NCI-H446 (cell line): ENCODE measurements around the gene RTP5.

Source experiments
- DNase-seq, 2 experiments: peaks; one replicate each; lab custom pipeline; 2025; lab: John Stamatoyannopoulos, UW

Gene RTP5

DNA sequence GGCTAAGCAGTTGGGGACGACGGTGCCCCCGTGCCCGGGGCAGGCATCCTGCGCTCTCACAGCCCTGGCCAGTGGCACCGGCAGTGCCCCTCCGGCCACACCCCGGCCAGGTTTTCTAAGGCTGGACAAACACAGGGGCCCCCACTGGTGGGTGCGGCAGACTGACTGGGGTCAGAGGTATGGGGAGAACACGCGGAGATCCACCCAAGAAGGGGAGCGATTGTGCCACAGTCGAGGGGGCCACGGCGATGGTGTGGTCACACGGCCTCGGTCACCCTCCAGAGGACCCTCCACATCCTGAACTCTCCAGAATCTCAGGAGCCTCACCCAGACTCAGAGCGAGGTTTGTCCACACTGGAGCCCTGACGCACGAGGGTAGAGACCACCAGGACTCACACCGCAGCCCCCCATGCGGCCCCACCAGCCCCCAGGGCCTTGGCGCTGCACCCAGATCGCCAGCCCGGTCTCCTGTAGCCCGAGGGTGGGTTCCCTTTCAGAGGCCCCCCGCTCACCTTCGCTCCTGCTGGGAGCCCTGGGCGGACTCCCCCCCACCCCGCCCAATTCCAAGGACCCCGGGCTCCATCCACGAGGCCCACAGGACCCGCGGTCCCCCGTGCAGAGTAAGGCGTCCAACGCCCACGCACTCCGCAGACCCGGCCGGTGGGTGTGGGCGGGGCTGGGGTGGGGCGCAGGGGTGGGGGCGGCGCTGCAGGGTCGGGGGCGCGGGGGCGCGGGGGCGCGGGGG lies 26.0 kb upstream of the RTP5 start:
- no peak for DNase-seq

DNA sequence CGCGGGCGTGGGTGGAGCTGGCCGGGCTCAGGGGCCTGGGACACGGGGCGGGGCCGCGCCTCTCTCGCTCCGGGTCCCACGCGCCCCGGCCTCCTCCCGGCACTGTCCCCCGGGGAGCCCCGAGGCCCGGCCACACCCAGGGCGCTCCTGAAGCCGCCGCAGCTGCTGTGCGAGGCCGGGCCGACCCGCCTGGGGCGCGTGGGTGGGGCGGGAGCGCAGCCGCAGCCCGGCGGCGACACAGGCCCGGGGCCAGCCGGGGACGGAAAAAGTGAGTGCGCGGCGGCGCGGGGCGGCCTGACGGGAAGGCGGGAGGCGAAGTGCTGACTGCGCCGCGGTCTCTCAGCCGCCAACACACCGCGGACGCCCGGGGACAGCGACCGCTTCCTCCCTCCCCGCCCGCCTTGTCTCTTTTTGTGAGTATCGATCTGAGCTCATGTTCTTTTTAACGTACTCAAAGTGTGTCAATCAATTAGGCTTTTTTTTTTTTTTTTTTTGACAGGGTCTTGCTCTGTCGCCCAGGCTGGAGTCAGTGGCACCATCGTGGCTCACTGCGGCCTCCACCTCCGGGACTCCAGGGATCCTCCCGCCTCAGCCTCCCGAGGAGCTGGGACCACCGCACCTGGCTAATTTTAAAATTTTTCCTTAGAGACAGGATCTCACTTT lies 25.3 kb upstream of the RTP5 start:
- DNase-seq: no peak

DNA sequence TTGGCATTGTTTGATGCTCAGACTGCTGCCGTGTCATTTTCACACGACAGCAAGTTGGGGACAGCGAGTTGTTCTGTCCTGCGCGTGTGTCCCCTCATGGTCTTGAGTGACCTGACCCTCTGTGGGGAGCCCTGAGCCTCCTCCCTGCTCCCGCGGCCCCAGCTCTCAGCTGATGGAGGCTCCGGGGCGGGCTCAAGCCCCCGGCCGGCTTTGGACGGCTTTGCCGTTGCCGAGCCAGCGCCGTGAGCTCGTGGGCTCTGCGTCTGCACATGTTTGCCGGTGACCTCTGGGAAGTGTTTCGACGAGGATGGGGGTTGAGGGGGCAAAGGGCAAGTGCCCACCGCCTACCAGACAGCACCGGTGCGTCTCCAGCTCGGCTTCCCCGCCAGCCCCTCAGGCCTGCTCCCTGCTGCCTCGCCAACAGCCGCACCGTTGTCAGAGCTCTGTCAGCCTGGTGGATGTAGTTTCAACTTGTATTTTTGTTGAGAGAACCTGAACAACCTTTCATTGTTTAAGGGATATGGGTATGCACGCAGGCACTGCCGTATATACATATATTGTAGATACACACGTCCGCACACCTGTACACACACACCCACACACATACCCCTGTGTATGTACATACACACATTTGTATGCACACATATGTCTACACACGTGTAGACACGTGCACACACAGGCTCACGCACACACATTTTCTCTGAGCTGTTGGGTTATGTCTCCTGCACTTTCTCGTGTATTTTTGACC lies 24.5 kb upstream of the RTP5 start:
- DNase-seq: no peak

DNA sequence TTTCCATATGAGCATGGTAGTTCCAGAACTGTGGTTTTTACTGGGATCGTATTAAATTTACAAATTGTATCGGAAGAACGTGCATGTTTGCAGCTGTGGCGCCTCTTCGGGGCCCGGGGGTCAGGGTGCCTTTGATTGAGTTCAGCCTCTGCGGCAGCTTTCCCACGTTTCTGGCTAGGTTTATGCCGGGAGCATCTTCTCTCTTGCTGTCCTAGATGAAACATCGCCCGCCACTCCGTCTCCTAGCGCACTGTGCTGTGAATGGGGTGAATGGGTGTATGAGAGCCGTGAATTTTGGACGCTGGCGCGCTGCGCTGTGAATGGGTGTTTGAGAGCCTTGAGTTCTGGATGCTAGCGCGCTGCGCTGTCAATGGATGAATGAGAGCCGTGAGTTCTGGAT lies 23.1 kb upstream of the RTP5 start:
- no peak for DNase-seq

DNA sequence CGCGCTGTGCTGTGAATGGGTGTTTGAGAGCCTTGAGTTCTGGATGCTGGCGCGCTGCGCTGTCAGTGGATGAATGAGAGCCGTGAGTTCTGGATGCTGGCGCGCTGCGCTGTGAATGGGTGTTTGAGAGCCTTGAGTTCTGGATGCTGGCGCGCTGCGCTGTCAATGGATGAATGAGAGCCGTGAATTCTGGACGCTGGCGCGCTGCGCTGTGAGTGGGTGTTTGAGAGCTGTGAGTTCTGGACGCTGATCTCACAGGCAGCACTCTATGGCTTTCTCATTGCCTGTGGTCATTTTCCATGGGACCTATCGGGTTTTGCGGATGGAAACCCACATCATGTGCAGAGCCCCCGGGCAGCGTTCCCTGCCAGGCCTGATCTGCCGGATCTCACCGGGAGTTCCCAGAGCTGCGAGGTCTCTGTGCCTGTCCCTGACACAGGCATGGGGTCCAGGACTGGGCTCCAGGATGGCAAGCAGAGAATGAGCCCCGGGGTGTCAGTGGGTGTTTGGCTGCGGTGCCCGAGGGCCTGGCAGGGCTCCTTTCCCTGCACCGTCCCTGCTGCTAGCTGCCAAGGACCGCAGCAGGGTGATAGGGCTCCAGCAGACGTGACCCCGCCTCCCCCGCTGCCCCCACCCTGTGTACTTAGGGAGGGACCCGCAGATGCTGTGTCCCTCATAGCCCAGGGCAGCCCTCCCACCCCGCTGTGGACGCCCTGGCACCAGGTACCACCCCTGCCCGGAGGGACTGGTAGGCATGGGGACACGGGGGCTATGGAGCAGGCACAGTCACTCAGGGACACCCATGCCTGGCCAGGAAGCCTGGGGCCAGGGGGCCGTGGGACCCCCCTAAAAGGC lies 20.5 kb upstream of the RTP5 start:
- DNase-seq: no peak

DNA sequence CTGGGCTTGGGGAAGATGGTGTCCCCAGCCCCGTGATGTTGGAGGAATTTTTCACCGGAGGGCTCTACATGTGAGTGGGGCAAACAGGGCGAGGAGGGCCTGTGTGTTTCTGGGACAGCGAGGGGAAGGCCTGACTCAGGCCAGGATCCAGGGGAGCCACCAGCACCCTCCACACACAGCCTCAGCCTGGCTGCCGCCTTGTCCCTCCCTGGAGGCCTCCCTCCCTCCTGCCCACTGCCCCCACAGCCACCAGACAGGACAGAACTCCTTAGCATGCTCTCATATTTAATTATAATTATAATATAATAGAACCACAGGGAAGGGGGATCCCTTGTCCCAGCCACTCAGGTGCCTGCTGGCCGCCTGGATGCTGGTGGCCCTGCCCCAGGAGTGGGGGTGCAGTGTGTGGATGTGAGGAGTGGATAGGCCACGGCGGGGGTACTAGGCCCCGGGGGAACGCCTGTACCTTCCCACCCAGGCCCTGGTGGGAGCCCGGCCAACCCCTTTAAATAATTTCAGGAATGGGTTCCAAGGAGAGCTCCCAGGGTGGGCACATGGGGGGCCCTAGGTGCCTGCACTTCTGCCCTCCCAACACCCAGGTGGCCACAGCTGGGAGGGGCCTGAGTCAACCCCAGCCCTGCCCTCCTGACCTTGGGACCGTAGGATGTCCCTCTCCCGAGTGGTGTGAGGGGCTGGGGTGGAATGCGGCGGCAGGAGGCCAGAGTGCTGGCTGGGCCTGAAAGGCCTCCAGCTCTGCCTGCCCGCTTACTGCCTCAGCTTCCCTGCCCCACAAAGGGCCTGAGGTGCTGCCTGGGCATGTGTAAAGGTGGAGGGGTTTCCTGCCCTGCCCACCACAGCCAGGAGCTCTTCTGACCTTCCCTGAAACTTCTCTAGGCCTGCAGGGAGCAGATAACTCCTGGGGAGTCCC lies 19.6 kb upstream of the RTP5 start:
- DNase-seq: no peak

DNA sequence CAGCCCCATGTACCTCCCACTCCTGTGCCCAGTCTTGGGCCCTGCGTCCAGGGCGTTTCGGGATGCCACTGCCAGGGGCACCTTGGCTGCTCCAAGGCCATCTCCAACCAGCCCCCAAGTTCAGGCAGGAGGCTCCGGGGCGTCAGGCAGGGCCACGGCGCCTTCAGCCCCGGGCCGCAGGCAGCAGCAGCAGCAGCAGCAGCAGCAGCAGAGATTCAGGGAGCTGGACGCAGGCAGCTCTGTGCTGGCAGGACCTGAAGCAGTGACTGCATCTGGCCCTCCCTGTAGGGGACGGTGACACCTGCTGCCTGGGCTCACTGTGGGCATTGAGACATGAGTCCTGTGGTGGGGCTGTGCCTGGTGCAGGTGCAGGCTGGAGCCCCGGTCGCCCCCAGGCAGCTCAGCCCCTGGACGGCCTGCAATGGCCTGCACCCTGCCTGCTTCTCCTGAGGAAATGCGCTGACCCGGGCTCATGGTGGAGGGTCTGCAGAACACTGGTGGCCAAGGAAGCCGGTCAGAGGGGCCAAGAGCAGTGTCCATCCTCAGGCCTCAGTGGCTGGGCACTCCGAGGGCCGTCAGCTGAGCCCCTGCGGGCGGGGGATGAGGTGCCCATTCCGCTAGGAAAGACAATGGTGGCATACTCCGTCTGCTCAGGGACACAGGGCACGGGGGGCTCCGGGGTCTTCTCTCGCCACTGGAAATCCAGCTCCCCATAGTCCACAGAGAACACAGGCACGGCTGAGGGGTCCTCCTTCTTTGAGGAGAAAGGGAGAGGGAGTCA lies 18.8 kb upstream of the RTP5 start:
- no peak for DNase-seq

DNA sequence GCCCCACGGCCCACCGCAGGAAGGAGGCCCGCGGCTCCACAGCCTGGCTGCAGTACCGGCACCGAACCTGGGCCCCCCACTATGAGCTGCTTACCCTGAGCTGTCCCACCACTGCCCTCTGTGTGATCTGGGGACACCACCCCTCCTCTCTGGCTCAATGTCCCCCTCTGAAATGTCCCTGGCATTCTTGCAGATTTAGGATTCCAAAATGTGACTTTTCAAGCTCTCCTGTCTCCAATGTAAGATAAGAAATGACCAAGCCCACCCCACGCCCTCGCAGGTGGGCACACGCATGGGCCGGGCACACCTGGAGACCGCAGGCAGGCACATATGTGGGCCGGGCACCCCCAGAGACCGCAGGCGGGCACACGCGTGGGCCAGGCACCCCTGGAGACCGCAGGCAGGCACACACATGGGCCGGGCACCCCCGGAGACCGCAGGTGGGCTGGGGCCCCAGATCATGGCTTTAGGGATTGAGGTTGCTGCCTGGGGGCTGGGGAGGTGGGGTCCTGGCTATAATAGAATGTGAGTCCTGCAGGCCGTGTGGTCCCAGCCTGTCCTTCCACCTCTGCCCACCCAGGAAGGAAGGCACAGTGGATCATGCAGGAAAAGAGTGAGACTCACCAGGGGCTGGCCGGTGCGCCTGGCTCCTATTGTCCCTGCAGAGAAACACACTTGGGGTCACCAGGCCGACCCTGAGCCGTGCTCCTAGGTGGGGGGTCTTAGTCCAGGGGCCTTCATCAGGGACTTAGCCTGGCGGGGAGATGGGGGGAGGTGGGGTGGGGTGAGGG lies 18.0 kb upstream of the RTP5 start:
- no peak for DNase-seq

DNA sequence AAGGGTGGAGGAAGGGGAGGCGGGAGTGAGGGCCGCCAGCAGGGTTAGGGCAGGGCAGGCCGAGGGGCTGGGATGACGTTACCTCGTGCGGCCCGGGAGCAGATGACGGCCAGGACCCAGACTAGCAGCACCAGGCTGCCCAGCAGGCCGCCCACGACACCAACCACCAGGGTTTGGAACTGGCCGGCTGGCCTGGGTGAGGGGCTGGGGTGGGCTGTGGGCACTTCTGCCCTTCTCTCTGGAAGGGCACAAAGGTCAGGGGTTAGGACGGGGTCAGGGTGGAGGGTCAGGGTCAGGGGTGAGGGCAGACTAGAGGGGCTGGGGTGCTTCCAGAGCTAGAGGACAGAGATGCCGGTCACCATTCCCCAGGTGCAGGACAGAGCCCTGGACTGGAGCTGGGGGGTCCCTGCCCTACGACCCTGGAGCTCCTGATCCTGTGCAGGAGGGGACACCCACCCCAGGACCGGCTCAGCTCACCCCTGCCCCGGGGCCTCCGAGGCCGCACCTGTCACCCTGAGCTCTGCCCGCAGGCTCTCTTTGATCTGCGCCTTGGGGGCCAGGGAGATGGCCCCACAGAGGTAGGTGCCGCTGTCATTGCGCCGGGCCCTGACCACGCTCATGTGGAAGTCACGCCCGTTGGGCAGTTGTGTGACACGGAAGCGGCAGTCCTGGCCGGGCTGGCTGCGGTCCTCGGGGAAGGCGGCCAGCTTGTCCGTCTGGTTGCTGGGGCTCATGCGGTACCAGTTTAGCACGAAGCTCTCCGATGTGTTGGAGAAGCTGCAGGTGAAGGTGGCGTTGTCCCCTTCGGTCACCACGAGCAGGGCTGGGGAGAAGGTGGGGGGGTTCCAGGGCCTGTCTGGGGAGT lies 17.2 kb upstream of the RTP5 start:
- no peak for DNase-seq

DNA sequence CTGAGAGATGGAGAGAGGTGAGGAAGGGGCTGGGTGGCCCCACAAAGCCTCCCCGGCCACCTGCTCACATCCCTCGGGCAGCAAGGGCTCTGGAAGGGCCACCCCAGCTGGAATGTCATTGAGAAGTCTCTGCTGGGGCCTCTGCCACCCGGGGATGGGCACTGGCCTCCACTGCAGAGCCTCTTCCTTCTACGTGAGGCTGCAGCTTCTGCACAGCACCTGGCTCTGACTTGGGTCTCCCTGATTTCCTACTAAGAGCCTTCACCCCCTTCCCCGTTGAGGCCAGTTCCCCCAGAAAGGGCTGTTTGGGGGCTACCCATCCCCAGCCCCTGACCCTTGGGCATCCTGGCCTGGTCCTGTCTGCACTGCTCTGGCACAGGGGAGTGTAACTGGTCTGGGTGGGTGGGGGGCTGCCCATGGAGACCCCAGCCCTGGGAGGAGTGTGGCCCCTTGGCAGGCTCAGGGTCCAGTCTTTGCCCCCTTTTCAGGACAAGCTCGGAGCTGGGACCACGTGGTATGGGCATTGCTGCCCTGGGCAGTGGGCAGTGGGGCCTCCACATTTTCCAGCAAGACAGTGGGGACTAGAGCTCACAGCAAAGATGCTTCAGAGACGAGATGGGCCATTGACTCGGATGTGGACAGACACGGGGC lies 16.4 kb upstream of the RTP5 start:
- no peak for DNase-seq

DNA sequence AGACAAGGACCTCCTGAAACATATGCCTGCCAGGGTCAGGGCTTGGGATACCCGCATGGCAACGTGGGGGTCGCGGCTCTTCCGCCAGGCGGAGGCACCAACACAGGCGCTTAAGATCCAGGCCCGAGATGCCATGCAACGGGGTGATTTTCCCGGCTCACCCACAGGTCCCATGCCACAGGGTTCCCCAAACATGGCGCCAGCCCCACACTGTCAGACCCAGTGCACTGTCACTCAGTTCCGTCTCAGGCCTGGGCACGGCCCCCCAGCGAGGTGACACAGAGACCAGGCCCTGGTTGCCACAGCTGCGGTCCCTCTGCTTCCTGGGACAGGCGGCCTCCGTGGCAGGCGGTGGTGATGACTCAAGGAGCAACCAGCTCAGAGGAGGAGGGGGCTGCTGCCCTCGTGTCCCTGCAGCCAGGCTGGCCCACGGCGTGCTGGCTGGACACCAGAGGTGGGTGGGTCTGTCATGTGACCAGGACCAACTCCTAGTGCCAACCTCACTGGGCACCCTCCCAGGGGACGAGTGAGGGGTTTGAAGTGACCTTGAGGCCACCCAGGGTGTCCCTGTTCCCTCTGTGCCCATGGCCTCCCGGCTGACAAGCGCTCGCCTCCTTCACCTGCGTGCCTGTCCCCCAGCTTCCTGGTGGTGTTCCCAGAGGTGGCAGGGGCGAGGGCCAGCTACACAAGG lies 15.7 kb upstream of the RTP5 start:
- no peak for DNase-seq

DNA sequence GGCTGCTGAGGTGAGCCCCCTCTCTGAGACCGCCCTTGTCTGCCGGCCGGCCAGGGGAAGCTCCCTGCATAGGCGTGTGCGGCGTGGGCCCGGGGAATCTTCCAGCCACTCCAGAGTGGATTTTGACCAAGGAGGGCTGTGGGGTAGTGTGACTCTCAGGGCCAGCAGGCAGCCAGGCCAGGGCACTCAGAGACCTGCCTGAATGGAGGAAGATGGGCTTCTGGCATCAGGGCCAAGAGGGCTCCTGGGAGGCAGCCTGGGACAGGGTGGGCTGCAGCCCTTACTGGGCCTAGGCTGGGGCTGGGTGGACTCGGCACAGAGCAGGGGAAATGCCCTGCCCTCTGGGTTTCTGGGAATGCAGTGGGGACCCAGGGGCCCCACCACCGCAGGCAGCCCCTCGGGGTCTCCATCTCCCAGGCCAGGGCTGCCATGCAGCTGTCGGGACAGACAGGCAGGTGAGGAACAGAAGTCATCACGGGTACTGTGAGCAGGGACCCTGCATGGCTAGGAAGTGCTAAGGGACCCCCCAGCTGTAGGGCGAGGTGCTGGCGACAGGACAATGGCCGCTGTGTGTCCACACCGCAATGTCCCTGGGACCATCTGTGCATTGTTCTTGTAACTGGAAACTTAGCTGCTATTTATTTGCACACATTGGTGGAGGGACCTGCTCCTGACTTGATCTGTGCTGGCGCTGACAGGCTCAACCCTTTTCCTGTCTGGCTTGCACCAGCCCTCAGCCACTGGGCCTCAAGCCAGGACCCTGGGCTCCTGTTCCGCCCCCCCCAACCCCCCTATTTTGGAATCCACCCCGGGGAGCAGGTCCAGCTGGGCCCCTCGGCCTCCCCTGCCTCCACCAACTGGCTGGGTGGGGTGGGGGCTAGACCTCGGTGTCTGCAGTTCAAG lies 14.9 kb upstream of the RTP5 start:
- no peak for DNase-seq

DNA sequence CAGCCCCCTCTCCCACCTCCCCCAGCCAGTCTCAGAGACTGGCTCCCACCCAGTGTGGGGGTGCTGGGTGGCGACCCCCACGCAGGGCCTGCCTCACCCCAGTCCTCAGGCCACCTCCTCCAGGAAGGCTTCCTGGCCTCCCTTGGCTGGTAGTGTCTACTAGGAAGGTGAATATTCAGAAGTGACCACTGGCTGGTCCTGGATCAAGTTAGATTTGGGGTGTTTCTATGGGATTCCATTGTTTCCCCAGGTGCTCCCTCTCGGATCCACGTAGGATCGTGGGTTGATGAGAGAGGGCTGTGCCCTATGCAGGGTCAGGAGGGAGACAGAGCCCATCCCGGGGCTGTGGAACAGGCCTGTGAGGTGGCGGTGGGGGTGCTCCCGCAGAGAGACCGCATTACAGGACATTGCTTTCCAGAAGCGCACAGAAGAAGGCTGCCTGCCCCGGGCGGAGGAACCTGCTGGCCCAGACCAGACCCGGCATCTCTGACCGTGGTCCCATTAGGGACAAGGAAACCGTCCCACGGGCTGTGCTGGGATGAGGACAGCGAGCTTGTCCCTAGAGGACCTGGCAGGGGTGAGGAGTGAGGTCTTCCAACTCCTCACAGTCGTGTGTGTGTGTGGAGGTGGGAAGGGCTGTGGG lies 14.2 kb upstream of the RTP5 start:
- no peak for DNase-seq

DNA sequence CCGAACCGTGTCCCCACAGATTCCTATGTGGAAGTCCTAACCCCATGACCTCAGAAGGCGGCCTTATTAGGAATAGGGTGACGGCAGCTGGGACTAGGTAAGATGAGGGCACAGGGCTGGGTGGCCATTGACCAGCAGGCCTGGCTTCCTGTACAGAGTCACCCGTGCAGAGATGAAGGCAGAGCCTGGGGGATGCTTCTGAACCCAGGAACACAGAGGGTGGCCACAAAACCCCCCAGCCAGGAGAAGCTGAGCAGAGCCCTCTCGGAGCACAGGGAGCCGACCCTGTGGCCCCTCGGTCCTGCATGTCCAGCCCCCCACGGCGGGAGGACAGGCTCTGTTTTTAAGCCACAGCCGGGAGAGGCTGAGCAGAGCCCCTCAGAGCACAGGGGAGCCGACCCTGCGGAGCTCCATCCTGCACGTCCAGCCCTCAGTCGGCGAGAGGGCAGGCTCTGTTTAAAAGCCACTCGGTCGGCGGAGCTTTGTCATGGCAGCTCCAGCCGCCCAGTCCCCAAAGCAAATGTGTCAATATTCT lies 13.6 kb upstream of the RTP5 start:
- no peak for DNase-seq

DNA sequence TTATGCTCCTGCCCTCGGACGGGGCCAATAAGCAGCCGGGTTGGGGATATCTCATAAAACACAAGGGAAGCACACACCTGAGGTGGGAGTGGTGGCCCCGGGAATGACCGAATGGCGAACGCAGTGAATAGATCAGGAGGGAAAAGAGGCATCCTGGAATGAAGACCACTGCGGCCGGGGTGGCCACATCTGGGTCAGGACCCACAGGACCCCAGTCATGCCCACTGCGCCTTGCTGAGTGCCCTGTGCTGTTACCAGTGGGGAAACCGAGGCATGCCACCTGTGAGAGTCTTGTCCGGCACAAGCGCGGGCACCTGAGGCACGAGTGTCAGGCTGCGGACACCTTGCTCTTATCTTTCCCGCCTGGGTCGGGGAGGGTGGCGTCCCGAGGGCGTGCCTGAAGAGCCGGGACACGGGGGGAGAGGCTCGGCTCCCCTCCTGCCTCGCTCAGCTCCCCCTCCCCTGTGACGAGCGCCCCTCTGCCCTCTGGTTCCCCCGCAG lies 12.4 kb upstream of the RTP5 start:
- DNase-seq: no peak
